GM18873 (cell line): Measurements from ENCODE around the gene PITX1.

Experiments
- ATAC-seq: cut with Tn5 transposase; IDR thresholded peaks from one replicate; pipeline ENCODE4 v1.9.1; 2021; ENCODE audit warnings: mild to moderate bottlenecking, moderate library complexity, moderate number of reproducible peaks; ENCODE audit not compliant: unreplicated experiment, low FRiP score

Gene PITX1

GRCh38 chr5:135042595-135042994 is 8.6 kb upstream of the PITX1 start:
- no peak for ATAC-seq

DNA sequence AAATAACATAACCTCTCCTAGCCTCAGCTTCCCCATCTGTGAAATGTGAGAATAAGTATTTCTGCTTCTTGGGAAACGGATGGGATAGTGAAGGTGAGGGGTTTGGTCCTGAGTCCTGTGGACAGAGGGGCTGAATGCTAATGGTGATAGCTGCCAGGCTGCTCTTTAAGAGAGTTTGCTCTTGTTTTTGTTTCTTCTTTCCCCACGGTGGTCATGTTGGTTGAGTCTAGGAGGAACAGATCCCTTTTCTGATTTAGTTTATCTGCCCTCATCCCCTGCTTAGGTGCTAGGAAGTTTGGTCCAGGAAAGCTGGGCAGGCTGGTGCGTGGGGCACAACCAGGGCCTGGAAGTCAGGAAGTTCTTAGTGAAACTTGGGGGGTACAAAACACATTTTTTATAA is 7.7 kb upstream of the PITX1 start:
- no peak for ATAC-seq

GRCh38 chr5:135041145-135041587 is 7.1 kb upstream of the PITX1 start:
- no peak for ATAC-seq

DNA sequence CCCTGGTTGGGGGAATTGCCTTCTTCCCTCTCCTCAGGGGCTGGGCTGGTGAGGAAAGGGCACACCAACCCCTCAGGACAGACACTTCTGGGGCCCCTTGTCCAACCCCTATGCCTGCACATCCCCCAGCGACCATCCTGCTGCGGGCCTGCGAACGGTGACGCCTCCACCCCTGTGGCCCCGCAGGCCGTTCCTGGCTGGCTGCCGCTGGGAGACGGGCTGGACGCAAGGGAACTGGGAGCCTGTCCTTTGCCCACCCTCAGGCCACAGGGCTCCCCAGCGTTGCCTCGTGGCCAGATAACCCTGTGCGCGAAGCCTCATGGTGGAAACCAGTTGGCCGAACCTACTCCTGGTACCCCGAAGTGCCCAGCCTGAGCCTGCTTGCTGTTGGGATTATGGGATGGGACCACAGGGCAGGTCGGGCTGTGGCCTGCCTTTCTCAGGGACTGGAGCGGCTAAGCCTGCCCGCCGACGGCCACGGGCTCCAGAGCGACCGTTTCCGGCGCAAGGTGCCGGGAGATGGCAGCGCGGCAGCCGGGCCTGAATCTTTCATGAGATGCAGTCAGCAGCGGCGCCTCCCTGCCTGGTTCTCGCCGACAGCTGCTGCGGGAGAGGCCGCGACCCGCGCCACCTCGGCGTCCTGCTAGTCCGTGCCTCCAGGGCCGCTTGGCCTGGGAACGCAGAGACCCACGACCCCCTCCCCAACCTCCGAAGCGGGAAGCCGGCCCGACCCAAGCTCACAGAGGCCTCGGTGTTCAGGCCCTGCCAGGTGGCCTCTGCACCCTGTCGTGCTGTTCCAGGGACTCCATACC is 6.5 kb upstream of the PITX1 start:
- ATAC-seq: no peak

DNA sequence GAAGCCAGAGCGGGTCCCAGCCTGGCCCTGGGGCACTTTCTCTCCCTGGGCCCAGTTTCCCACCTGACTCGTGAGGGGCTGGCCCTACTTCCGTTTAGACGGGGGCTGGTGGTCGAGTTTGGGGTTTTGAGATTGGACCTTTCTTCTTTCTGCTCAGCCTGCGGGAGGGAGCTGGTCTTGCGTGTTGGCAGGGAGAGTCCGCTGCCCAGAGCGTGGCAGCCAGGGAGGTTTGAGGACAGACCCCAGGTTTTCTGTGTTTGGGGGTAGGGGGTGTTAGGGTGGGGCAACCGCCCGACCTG is 6.0 kb upstream of the PITX1 start:
- ATAC-seq: no peak

GRCh38 chr5:135039271-135040033 is 5.4 kb upstream of the PITX1 start:
- ATAC-seq: no peak

DNA sequence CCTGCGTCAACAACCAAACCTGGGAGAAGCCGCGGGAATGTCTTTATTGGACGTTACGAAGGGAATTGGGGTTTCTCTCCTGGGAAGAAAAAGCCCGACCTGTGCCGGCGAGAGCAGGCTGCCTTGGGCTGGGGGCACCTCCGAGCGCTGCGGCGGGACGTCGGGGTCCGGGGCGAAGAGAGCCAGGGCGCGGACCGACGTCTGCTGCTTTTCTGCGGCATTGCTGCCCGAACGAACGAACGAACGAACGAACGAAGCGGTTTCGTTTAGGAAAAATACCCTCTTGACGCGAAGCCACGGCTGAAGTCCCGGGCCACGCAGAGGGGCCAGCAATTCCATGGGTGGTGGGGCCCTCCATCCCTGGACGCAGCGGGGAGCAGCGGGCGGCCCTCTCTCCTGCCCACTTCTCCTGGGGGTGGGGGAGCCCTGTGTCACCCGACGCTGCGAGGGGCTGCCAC is 4.8 kb upstream of the PITX1 start:
- no peak for ATAC-seq

GRCh38 chr5:135038205-135038812 is 4.3 kb upstream of the PITX1 start:
- no peak for ATAC-seq

DNA sequence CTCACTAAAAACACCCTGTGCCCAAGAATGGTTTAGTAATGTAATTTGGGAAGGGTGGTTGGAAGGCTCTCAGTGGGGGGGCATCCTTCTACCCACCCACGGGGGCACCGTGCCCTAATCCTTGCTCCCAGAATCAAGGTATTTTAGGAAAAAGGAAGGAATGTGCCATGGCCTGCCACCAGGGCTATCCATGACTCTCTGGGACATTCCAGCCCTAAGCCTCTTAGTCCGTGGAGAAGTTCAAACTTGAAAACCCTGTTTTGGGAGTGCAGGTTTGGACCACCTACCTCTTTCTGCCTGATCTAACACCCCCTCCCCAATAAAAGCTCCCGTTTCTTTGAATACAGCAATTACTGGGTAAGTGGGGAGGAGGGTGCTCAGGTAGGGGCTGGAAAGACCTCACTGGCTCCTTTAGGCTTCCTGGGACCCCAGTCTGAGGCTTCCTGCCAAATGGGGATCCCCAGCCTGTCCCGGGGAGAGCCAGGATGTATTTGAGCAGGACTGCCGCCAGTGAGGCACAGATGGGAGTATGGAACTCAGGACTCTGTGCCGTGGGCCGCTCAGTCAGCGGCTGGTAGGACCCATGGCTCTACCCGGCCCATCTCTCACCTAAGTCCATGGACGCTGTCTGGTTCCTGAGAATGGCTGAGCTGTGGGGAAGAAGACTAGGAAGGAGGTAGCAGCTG is 3.6 kb upstream of the PITX1 start:
- ATAC-seq: no peak

- no peak for ATAC-seq
These were observed 2.4 kb upstream of the PITX1 start for GRCh38 chr5:135036405-135036804.

DNA sequence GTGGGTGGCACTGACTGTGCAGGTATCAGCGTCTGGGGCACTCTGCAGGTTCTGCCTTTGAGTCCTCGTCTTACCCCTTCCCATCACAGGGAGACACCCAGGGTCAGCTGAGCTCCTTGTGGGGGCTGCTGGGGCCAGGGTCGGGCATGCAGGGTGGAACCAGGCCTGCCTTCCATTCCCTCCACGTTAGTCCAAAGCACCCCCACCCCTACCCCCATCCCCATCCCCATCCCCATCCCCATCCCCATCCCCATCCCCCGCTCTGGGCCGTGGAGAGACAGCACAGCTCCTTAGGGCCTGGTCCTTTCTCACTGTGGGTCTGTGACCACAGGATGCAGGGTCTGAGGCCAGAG is 1.6 kb upstream of the PITX1 start:
- ATAC-seq: no peak

DNA sequence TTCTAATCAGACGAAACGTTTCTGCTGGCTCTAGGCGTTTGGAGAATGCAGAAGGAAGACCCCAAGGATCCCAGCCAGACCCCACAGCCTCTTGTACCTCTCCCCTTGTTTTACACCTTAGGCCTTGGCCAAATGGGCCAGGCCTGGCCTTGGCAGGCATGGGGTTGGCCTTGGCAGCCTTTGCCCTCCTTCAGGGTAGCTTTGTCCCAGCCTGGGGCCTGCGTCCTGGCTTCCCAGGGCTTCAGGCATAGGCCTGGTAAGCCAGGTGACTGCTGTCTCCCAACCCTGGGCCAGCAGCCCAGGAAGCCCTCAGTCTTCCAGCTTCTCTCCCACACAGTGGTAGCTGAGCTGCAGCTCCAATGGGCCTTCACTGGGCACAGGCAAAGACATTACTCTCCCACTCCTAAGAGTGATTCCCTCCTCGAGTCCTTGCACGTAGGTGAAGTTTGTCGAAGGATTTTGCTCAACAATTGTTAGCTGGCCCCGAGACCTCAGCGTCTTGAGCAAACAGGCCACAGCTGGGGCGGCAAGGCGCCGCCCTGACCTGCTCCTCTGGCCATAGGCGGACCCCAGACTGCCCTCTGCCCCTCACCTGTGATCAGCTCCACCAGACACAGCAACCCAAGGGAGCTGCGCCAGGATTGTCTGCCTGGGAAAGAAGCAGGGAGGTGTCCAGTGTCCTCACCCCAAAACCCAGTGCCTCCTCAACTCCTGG is 1.1 kb upstream of the PITX1 start:
- no peak for ATAC-seq

GRCh38 chr5:135034236-135034962 is 371 bp upstream of the PITX1 start:
- ATAC-seq: no peak

- no peak for ATAC-seq
These were observed 798 bp downstream of the PITX1 start for GRCh38 chr5:135032999-135033861.

GRCh38 chr5:135032695-135032998 is 1.4 kb downstream of the PITX1 start:
- ATAC-seq: no peak

DNA sequence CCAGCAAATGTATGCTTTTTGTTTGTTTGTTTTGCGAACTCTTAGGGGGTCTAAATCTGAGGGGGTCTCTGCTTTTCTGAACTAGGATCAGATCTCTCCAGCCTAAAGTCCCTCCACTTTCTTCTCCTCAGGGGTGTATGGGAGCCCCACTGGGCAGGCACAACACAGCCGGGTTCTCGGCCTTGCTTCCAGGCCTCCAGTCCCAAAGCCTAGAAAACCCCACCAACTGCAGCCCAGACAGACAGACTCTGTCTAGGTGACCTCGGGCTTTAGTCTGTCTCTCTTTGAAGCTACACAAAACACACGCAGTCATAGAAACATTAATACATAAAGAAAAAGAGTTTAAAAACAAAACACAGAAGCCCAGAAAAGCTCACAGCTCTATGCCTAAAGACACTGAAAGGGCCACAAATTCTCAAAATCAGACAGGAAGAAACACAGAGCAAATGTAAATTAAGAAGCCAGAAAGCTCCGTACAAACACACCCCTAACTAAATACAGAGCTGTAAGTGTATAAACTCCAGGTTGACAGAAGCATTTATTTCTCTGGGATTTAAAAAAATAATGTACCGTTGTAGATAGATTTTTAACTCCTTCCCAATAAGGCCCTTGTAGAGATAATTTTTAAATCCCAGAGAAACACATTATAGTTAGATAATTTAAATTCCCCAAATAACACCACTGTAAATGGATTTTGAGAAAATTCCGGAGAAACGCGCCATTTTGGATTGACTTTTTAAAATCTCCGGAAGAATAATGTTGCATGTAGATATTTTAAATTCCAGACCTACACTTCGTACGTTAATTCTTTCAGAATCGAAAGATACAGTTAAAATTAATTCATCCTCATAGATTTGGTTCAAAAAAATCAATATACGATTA is 2.0 kb downstream of the PITX1 start:
- ATAC-seq: no peak

- no peak for ATAC-seq
These were observed 2.8 kb downstream of the PITX1 start for GRCh38 chr5:135030956-135031812.
